Testis (tissue), 3 donors: Measurements from ENCODE around the gene BTN3A1. TPM values are rescaled to one million over a fixed set of nuclear protein-coding genes. Genes with fewer than 3 reads are reported as not detected.
"Not testable (repeated sequence)": the region's sequence is repeated elsewhere in the genome, so short reads cannot be mapped to it uniquely, and the experiment has no call there.

Source experiments
- DNase-seq: peaks from one replicate; pipeline ENCODE4 v3.0.0-alpha.2; 2019
- H3K27ac ChIP-seq, 2 donors: fragments of 200-600 bp; sonication (generic); one replicate each; pipeline ENCODE4 v1.5.1; 2019
- H3K27me3 ChIP-seq: fragments of 200-600 bp; sonication (generic); one replicate; pipeline ENCODE4 v1.5.1; 2019
- H3K36me3 ChIP-seq: fragments of 200-600 bp; sonication (generic); one replicate; pipeline ENCODE4 v1.5.1; 2017; ENCODE audit warnings: low read depth; ENCODE audit errors: missing control alignments
- H3K4me1 ChIP-seq: fragments of 200-600 bp; sonication (generic); one replicate; pipeline ENCODE4 v1.5.1; 2019
- H3K4me3 ChIP-seq, 2 donors: fragments of 200-600 bp; sonication (generic); one replicate each; pipeline ENCODE4 v1.5.1; 2017 to 2019
- H3K9me3 ChIP-seq: fragments of 200-600 bp; sonication (generic); one replicate; pipeline ENCODE4 v1.5.1; 2017
- CTCF ChIP-seq, 3 experiments: fragments of 450-650 bp in 2 of 3; fragments of 200-600 bp in 1 of 3; sonication (generic) in 1 of 3; IDR thresholded peaks; one replicate each; pipeline ENCODE4 v1.5.1; 2016 to 2019; ENCODE audit warnings: antibody characterized with exemption in 3 of 3, mild to moderate bottlenecking in 2 of 3, moderate library complexity in 1 of 3
- POLR2A ChIP-seq: fragments of 450-650 bp; IDR thresholded peaks from one replicate; pipeline ENCODE4 v1.6.1; 2017; ENCODE audit warnings: antibody characterized with exemption, mild to moderate bottlenecking, moderate library complexity
- WGBS, 2 donors: methylation state at CpG; one replicate each; pipeline ENCODE4 v1.1.5; 2018; 5-methylcytosine and 5-hydroxymethylcytosine counted together
- intact Hi-C: fragments of 100-400 bp; cut with DNase I; formaldehyde crosslinking; loops from one replicate; pipeline ENCODE4 v1.15.1; 2023; ENCODE audit warnings: low total_unique reads
- polyA plus RNA-seq: library from polyadenylated mRNA; stranded (reverse); fragments of 350-450 nt; fragmentation: Illumina TruSeq; extraction: RNeasy Lipid Tissue Mini Kit (QIAGEN cat#74804); gene quantifications from one replicate; pipeline ENCODE4 v1.2.3, GENCODE V29; 2014; ENCODE audit warnings: low read depth, low replicate concordance; ENCODE audit not compliant: insufficient read depth
- total RNA-seq, 2 donors: library from RNA; depleted of rRNA; stranded (reverse); fragments of >200 nt; gene quantifications; one replicate each; pipeline ENCODE4 v1.2.3, GENCODE V29; 2016

Gene BTN3A1
- total and polyA plus RNA-seq, 3 donors from 2014 or later: 10.6 to 15.9 (median 14.7) TPM

- WGBS, 2 donors: 82 to 89% methylated on average over 16 of the region's 16 CpGs
- no peak overlapping the region for H3K4me3 ChIP-seq
- TF ChIP-seq POLR2A (no peak), CTCF (IDR thresholded peaks at IDR 0.05) (no peak)
Observed at GRCh38 chr6:26459023-26459810, 57.1 kb downstream of the BTN3A1 start.

GRCh38 chr6:26461353-26461752 lies 59.3 kb downstream of the BTN3A1 start:
- H3K27ac ChIP-seq, H3K4me3 ChIP-seq, intact Hi-C loops, H3K36me3 ChIP-seq, DNase-seq, H3K27me3 ChIP-seq, H3K9me3 ChIP-seq: not testable (repeated sequence)
- peaks cover 28% of the 10 kb centered on the region for H3K4me1 ChIP-seq
- WGBS, 2 donors: 66 to 74% methylated on average over 5 of the region's 5 CpGs

More at GRCh38 chr6:26459023-26459810, 57.1 kb downstream of the BTN3A1 start:
- H3K27ac ChIP-seq: no peak overlapping the region
- intact Hi-C loops: no loop called here
- no peak for DNase-seq
- H3K4me1 ChIP-seq: peaks cover 28% of the 10 kb centered on the region
- no peaks in the 10 kb centered on the region for H3K27me3 ChIP-seq
- H3K9me3 ChIP-seq: no peaks in the 10 kb centered on the region
- no peaks in the 10 kb centered on the region for H3K36me3 ChIP-seq

GRCh38 chr6:26464014-26464413 lies 61.9 kb downstream of the BTN3A1 start:
- Histone ChIP-seq H3K4me3 (no peak overlapping the region), H3K36me3 (no peaks in the 10 kb centered on the region), H3K27me3 (no peaks in the 10 kb centered on the region), H3K9me3 (no peaks in the 10 kb centered on the region), H3K4me1 (peaks cover 21% of the 10 kb centered on the region), H3K27ac (no peak overlapping the region)
- 91 to 97% methylated on average over 4 of the region's 4 CpGs for WGBS, 2 donors
- TF ChIP-seq POLR2A (no peak), CTCF (IDR thresholded peaks at IDR 0.05) (no peak)
- DNase-seq: no peak
- intact Hi-C loops: no loop called here

GRCh38 chr6:26464416-26465131 lies 62.5 kb downstream of the BTN3A1 start:
- 96% methylated on average over 7 of the region's 7 CpGs for WGBS, 2 donors
- no peaks in the 10 kb centered on the region for H3K9me3 ChIP-seq
- no peak overlapping the region for H3K4me3 ChIP-seq
- TF ChIP-seq CTCF (IDR thresholded peaks at IDR 0.05) (no peak), POLR2A (no peak)
- H3K27ac ChIP-seq: no peak overlapping the region
- H3K4me1 ChIP-seq: peaks cover 15% of the 10 kb centered on the region
- intact Hi-C loops: no loop called here
- no peak for DNase-seq
- H3K36me3 ChIP-seq: no peaks in the 10 kb centered on the region
- H3K27me3 ChIP-seq: no peaks in the 10 kb centered on the region

Other genes starting within 250 kb of the BTN3A1 start
- gene BTN3A2, start 37.1 kb upstream of the BTN3A1 start, total RNA-seq: 10 to 100 TPM; 20.7 to 21.3 TPM
- 25.9 TPM for gene BTN3A2, start 37.1 kb upstream of the BTN3A1 start, polyA plus RNA-seq
- gene BTN2A2, start 19.2 kb upstream of the BTN3A1 start, total RNA-seq: 10 to 100 TPM; 16.7 to 19.6 TPM
- 12.0 TPM for gene BTN2A2, start 19.2 kb upstream of the BTN3A1 start, polyA plus RNA-seq
- 1 to 10 TPM; 7.3 to 7.6 TPM for gene BTN3A3, start 38.2 kb downstream of the BTN3A1 start, total RNA-seq
- 15.2 TPM for gene BTN3A3, start 38.2 kb downstream of the BTN3A1 start, polyA plus RNA-seq
- gene BTN2A1, start 55.7 kb downstream of the BTN3A1 start, total RNA-seq: 10 to 100 TPM; 26.0 to 27.6 TPM
- 27.9 TPM for gene BTN2A1, start 55.7 kb downstream of the BTN3A1 start, polyA plus RNA-seq
- gene BTN1A1, start 98.0 kb downstream of the BTN3A1 start, total RNA-seq: under 1 TPM; 0.31 TPM
- 0.30 TPM for gene BTN1A1, start 98.0 kb downstream of the BTN3A1 start, polyA plus RNA-seq
- 10 to 100 TPM; 69.4 to 74.8 TPM for gene HMGN4, start 136.1 kb downstream of the BTN3A1 start, total RNA-seq
- gene HMGN4, start 136.1 kb downstream of the BTN3A1 start, polyA plus RNA-seq: 72.2 TPM
- gene ABT1, start 194.7 kb downstream of the BTN3A1 start, total RNA-seq: 10 to 100 TPM; 18.9 to 23.6 TPM
- gene ABT1, start 194.7 kb downstream of the BTN3A1 start, polyA plus RNA-seq: 17.0 TPM